H1 (cell line): Measurements from ENCODE around the gene CXCR4.

Experiments
- ATF3 ChIP-seq: IDR thresholded peaks from 2 replicates; pipeline ENCODE4 v1.6.1; 2011; ENCODE audit warnings: low read depth, mild to moderate bottlenecking, low read length; ENCODE audit not compliant: insufficient read depth
- CTCF ChIP-seq, 3 experiments: IDR thresholded peaks; 1 replicate in 2 of 3; 2 replicates in 1 of 3; pipeline versions ENCODE4 v1.5.1 to v1.6.1; 2011; ENCODE audit warnings: low read length in 3 of 3, mild to moderate bottlenecking in 3 of 3, inconsistent platforms in 2 of 3, low read depth in 1 of 3, moderate library complexity in 1 of 3; ENCODE audit not compliant: insufficient read depth in 1 of 3; ENCODE audit errors: control extremely low read depth in 1 of 3
- EP300 ChIP-seq, 2 experiments: IDR thresholded peaks; 1 replicate in 1 of 2; 2 replicates in 1 of 2; pipeline ENCODE4 v1.6.1; 2011 to 2012; ENCODE audit warnings: low read depth in 2 of 2, low read length in 2 of 2, mild to moderate bottlenecking in 2 of 2, borderline replicate concordance in 1 of 2, inconsistent platforms in 1 of 2, moderate library complexity in 1 of 2

- TF ChIP-seq CTCF (IDR thresholded peaks at IDR 0.05; ENCODE audit: control extremely low read depth in 1 of 3, insufficient read depth in 1 of 3, low read depth in 1 of 3, low read length in 3 of 3) (no peak), ATF3 (no peak), EP300 (IDR thresholded peaks at IDR 0.05; ENCODE audit: borderline replicate concordance in 1 of 2, low read depth in 2 of 2, low read length in 2 of 2) (no peak)
Observed at GRCh38 chr2:136131961-136132824, 14.2 kb upstream of the CXCR4 start.
